Fibroblast of mammary gland (primary cell): ENCODE measurements around the gene CPED1.

Experiments
- DNase-seq: peaks from one replicate; pipeline ENCODE4 v3.0.0-alpha.2; 2010; ENCODE audit warnings: low read depth
- H3K4me3 ChIP-seq: 2 replicates; pipeline ENCODE4 v1.5.1; 2011; ENCODE audit warnings: low read depth, mild to moderate bottlenecking, low read length, moderate library complexity; ENCODE audit not compliant: control insufficient read depth
- TF ChIP-seq, protein P1 (sequence below): conservative IDR thresholded peaks from 2 replicates; pipeline ENCODE4 v1.5.1; 2011; ENCODE audit warnings: low read depth, low read length, inconsistent platforms; ENCODE audit not compliant: control insufficient read depth, insufficient read depth

The CPED1 gene

DNA sequence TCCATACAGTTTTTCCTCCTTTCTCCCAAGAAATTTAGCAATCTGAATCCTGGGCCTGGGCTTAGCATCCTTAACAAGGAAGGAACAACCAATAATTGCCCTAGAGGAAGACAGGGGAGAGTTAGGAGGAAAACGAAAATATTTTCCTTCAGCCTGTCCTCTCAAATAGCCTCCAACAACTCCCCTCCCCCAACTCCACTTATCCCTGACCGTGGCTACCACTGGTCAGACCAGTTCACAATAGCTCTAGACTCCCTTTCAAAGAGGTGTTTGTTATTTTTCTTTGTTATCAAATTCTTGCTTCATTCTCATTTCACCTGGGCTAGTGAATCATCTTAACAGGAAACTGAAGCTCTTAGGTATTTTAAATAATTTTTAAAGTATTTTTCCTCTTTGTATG, 114.1 kb downstream of the CPED1 start:
- TF ChIP-seq, protein P1, sequence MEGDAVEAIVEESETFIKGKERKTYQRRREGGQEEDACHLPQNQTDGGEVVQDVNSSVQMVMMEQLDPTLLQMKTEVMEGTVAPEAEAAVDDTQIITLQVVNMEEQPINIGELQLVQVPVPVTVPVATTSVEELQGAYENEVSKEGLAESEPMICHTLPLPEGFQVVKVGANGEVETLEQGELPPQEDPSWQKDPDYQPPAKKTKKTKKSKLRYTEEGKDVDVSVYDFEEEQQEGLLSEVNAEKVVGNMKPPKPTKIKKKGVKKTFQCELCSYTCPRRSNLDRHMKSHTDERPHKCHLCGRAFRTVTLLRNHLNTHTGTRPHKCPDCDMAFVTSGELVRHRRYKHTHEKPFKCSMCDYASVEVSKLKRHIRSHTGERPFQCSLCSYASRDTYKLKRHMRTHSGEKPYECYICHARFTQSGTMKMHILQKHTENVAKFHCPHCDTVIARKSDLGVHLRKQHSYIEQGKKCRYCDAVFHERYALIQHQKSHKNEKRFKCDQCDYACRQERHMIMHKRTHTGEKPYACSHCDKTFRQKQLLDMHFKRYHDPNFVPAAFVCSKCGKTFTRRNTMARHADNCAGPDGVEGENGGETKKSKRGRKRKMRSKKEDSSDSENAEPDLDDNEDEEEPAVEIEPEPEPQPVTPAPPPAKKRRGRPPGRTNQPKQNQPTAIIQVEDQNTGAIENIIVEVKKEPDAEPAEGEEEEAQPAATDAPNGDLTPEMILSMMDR, result no peak
- H3K4me3 ChIP-seq, result no peak overlapping the region
- no peak for DNase-seq

GRCh38 chr7:121103086-121103485, 114.6 kb downstream of the CPED1 start:
- no peak overlapping the region for H3K4me3 ChIP-seq
- DNase-seq, result no peak
- TF ChIP-seq, protein P1, result no peak

DNA sequence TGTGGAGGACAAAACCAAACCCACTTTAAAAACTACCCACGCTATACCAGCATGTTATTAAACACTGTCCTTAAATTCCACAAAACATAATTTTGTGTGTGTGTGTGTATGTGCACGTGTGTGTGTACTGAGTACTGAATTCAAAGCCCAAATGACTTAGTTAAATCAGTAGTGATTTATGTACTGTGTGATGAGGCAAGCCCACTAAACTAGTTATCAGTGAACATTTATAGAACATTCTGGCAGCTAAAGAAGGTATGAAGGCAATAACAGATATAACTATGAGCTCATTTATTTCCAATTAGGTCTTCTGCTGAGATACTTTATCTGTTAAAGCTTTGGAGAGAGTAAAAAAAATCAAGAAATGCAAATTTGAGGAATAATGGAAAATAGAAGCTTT, 115.1 kb downstream of the CPED1 start:
- TF ChIP-seq, protein P1, result no peak
- no peak for DNase-seq
- no peak overlapping the region for H3K4me3 ChIP-seq

DNA sequence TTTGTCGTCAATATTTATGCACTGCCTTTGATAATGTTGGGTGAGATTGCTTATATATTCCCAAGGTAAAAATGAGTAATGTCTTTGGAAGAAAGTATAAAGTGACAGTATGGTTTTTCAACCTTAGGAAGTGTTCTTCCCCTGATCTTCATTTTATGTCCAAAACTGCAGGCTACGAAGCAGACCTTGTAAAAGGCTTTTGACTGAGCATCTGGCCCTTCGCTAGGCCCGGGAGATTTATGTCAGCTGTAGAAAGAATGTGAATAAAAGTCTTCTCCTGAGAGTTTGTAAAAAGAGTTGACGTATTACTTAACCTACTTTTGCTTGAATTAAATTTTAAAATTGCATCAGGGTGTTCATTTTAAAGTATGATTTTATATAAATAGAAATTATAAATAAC, 116.8 kb downstream of the CPED1 start:
- no peak for DNase-seq
- H3K4me3 ChIP-seq, result no peak overlapping the region
- TF ChIP-seq, protein P1, result no peak

GRCh38 chr7:121107923-121108498, 119.5 kb downstream of the CPED1 start:
- TF ChIP-seq, protein P1, result peak; percentile 73
- peak; percentile 80 for DNase-seq
- H3K4me3 ChIP-seq, result no peak overlapping the region

DNA sequence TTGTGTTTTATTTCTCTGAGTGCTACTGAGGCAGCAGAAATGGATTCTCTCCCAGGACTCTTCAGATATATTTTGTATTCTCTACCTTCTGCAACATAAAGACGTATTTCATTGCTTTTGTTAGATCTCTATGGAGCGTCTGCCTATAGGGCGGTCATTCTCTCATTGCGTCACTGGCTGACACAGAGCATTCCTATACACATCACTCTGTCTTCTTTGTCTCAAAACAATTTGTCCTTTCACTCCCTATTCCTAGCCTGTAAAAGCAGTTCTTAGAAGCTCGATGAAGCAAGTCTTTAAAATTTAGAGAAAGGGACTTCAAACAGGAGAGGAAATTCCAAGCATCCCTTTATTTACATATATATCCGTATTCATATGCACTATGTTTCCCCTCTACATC, 120.6 kb downstream of the CPED1 start:
- no peak for DNase-seq

More for the DNA sequence above, 120.6 kb downstream of the CPED1 start:
- TF ChIP-seq, protein P1, result no peak
- H3K4me3 ChIP-seq, result no peak overlapping the region
